HepG2 (cell line): Measurements from ENCODE around the gene ADSS1. TPM values are rescaled to one million over a fixed set of nuclear protein-coding genes. Genes with fewer than 3 reads are reported as not detected.

Experiments
- ATAC-seq: fragments of 200-7000 bp; cut with Tn5 transposase; 3 replicates; pipeline ENCODE4 v1.9.1; 2020; ENCODE audit warnings: mild to moderate bottlenecking, moderate library complexity
- BruUV-seq: library from RNA; stranded (reverse); fragments of 400-500 nt; replicated peaks from 2 replicates; lab custom pipeline; 2021; lab: Mats Ljungman, UMichigan
- CTCF ChIA-PET: fragments of 300-600 bp; formaldehyde crosslinking; extraction: SDS; loops from one replicate; lab custom pipeline; 2021; ENCODE audit warnings: low total read pairs, inconsistent platforms, low intra/inter-chr PET ratio; lab: Yijun Ruan, JAX
- POLR2A ChIA-PET: fragments of 350-600 bp; sonication (Branson Sonifier 250); formaldehyde crosslinking; loops from one replicate; lab custom pipeline; 2020; ENCODE audit warnings: antibody characterized with exemption, inconsistent platforms; lab: Yijun Ruan, JAX
- DNase-seq: peaks from one replicate; pipeline ENCODE4 v3.0.0-alpha.2; 2015; ENCODE audit warnings: low spot score
- FAIRE-seq: peaks from 3 replicates; lab custom pipeline; 2011; peaks lifted over from hg19 to GRCh38; lab: Jason Lieb, UNC
- H2AFZ ChIP-seq: one replicate; pipeline ENCODE4 v1.6.1; 2011; ENCODE audit warnings: low read length, inconsistent platforms
- H3K27ac ChIP-seq: fragments of 300-600 bp; 3 replicates; pipeline ENCODE4 v1.8.0; 2011; ENCODE audit warnings: mixed run types, mild to moderate bottlenecking, mixed read lengths, low read length, inconsistent platforms; ENCODE audit not compliant: insufficient read depth; ENCODE audit errors: extremely low read length
- H3K27me3 ChIP-seq, 2 experiments: fragments of 200-600 bp in 1 of 2; 2 replicates in 1 of 2; 3 replicates in 1 of 2; pipeline versions ENCODE4 v1.6.0 to v1.8.0; 2011; ENCODE audit warnings: low read length in 2 of 2, mild to moderate bottlenecking in 2 of 2, moderate library complexity in 2 of 2, inconsistent platforms in 1 of 2; ENCODE audit not compliant: insufficient read depth in 2 of 2, control insufficient read depth in 1 of 2
- H3K36me3 ChIP-seq, 2 experiments: fragments of 200-600 bp in 1 of 2; replicated peaks in 1 of 2; 2 replicates in 1 of 2; 3 replicates in 1 of 2; pipeline versions ENCODE4 v1.5.1 to v1.8.0; 2011; ENCODE audit warnings: low read length in 2 of 2, inconsistent platforms in 1 of 2; ENCODE audit not compliant: insufficient read depth in 2 of 2, control insufficient read depth in 1 of 2
- H3K4me1 ChIP-seq: 2 replicates; pipeline ENCODE4 v1.5.1; 2012; ENCODE audit warnings: low read length, inconsistent platforms; ENCODE audit not compliant: insufficient read depth
- H3K4me2 ChIP-seq: 2 replicates; pipeline ENCODE4 v1.6.0; 2011; ENCODE audit warnings: low read depth, low read length, inconsistent platforms
- H3K4me3 ChIP-seq, 3 experiments: fragments of 200-600 bp in 1 of 3; sonication (generic), shearing (Covaris generic) in 1 of 3; replicated peaks in 1 of 3; 2 replicates each; pipeline ENCODE4 v1.5.1; 2011 to 2016; ENCODE audit warnings: low read length in 3 of 3, inconsistent platforms in 2 of 3, low read depth in 2 of 3, mild to moderate bottlenecking in 2 of 3, control low read depth in 1 of 3, mixed read lengths in 1 of 3; ENCODE audit not compliant: insufficient read depth in 1 of 3
- H3K79me2 ChIP-seq: one replicate; pipeline ENCODE4 v1.6.1; 2011; ENCODE audit warnings: low read length, inconsistent platforms; ENCODE audit not compliant: insufficient read depth
- H3K9ac ChIP-seq: 2 replicates; pipeline ENCODE4 v1.6.0; 2011; ENCODE audit warnings: mild to moderate bottlenecking, low read depth, low read length, inconsistent platforms; ENCODE audit not compliant: insufficient read depth
- H3K9me3 ChIP-seq: 2 replicates; pipeline ENCODE4 v1.5.1; 2012; ENCODE audit warnings: mild to moderate bottlenecking, low read length
- H4K20me1 ChIP-seq: 2 replicates; pipeline ENCODE4 v1.6.0; 2011; ENCODE audit warnings: inconsistent platforms, mild to moderate bottlenecking, low read length, moderate library complexity; ENCODE audit not compliant: insufficient read depth
- HIC2 ChIP-seq: sonication (generic); formaldehyde crosslinking; IDR thresholded peaks from 2 replicates; pipeline ENCODE4 v1.9.0; 2022; ENCODE audit warnings: low read depth, missing genetic modification reagents
- MAX ChIP-seq: IDR thresholded peaks from 2 replicates; pipeline ENCODE4 v1.6.1; 2012; ENCODE audit warnings: inconsistent platforms
- NFAT5 ChIP-seq: sonication (generic); formaldehyde crosslinking; IDR thresholded peaks from 2 replicates; pipeline ENCODE4 v1.4.0; 2020; ENCODE audit warnings: missing genetic modification reagents
- NR2F6 ChIP-seq, 2 experiments: IDR thresholded peaks; 2 replicates each; pipeline ENCODE4 v1.6.1; 2016; ENCODE audit warnings: antibody characterized with exemption in 1 of 2, mild to moderate bottlenecking in 1 of 2
- RBM22 ChIP-seq: fragments of 200-400 bp; formaldehyde crosslinking; optimal IDR thresholded peaks from 2 replicates; pipeline ENCODE3; 2017; ENCODE audit warnings: mild to moderate bottlenecking, low read length, moderate library complexity
- TEAD3 ChIP-seq: optimal IDR thresholded peaks from 2 replicates; pipeline ENCODE3; 2016; ENCODE audit warnings: borderline replicate concordance
- ZC3H13 ChIP-seq: sonication (generic); formaldehyde crosslinking; IDR thresholded peaks from 2 replicates; pipeline ENCODE4 v1.8.1; 2023; ENCODE audit warnings: mild to moderate bottlenecking, missing genetic modification reagents, moderate library complexity
- ZMYM3 ChIP-seq: sonication (generic); formaldehyde crosslinking; IDR thresholded peaks from 2 replicates; pipeline ENCODE4 v1.5.1; 2020; ENCODE audit warnings: mild to moderate bottlenecking, missing genetic modification reagents
- ZNF232 ChIP-seq: sonication (generic); formaldehyde crosslinking; IDR thresholded peaks from 2 replicates; pipeline ENCODE4 v1.4.0; 2020; ENCODE audit warnings: missing genetic modification reagents, borderline replicate concordance
- ZNF333 ChIP-seq: sonication (generic); formaldehyde crosslinking; IDR thresholded peaks from 2 replicates; pipeline ENCODE4 v1.4.0; 2020; ENCODE audit warnings: mild to moderate bottlenecking, missing genetic modification reagents, borderline replicate concordance
- ZNF510 ChIP-seq: sonication (generic); formaldehyde crosslinking; IDR thresholded peaks from 2 replicates; pipeline ENCODE4 v1.4.0; 2020; ENCODE audit warnings: low read depth, mild to moderate bottlenecking, missing genetic modification reagents
- ZNF605 ChIP-seq: sonication (generic); formaldehyde crosslinking; IDR thresholded peaks from 2 replicates; pipeline ENCODE4 v1.8.0; 2022; ENCODE audit warnings: mild to moderate bottlenecking, missing genetic modification reagents
- ZNF772 ChIP-seq: sonication (generic); formaldehyde crosslinking; IDR thresholded peaks from 2 replicates; pipeline ENCODE4 v1.5.0; 2020; ENCODE audit warnings: mild to moderate bottlenecking, missing genetic modification reagents
- WGBS: methylation state at CpG from one replicate; pipeline ENCODE4 v1.1.6; 2017; ENCODE audit warnings: low lambda C conversion rate; 5-methylcytosine and 5-hydroxymethylcytosine counted together
- in situ Hi-C: cut with HindIII; loops from 2 replicates; pipeline ENCODE4 v1.10.0; 2017; ENCODE audit warnings: low pct_unique_long_range_greater_than_20kb; ENCODE audit not compliant: extremely low pct_ligation_motif_present
- intact Hi-C: fragments of 100-400 bp; cut with micrococcal nuclease; formaldehyde crosslinking; loops from one replicate; pipeline ENCODE4 v1.10.0; 2022; ENCODE audit not compliant: unreplicated experiment
- polyA plus RNA-seq, 8 experiments: library from polyadenylated mRNA; depleted of rRNA in 3 of 8; stranded (reverse) in 7 of 8; unstranded in 1 of 8; fragments of >200 nt; fragmentation: Illumina TruSeq in 4 of 8; extraction: Trizol in 4 of 8; gene quantifications; 2 replicates each; pipeline versions ENCODE4 v1.2.1 to v1.2.3, GENCODE V29; 2011 to 2016; ENCODE audit warnings: low read depth in 4 of 8, missing spikeins in 1 of 8, mixed read lengths in 1 of 8; ENCODE audit not compliant: insufficient read depth in 1 of 8
- total RNA-seq, 5 experiments: library from RNA; depleted of rRNA; stranded (reverse); fragments of >200 nt; fragmentation: Illumina TruSeq; extraction: Trizol; gene quantifications; 2 replicates each; pipeline ENCODE4 v1.2.3, GENCODE V29; 2016; ENCODE audit warnings: low read depth in 1 of 5

Gene ADSS1
- total and polyA plus RNA-seq, 2 of the 13 experiments (the other 11 are each of a cell fraction or from before 2014, with no cell fraction given), result 1.0 to 36.7 TPM

- H2AFZ ChIP-seq, result no peak overlapping the region
- 5% methylated on average over 13 of the region's 13 CpGs for WGBS
- FAIRE-seq (no peak), DNase-seq (no peak), ATAC-seq (no peak)
- peak overlapping the region; percentile 88 for H3K27ac ChIP-seq
- H3K4me1 ChIP-seq, result peaks cover 55% of the 10 kb centered on the region
- H3K9ac ChIP-seq, result peak overlapping the region; percentile 91
- H3K4me3 ChIP-seq, result peak overlapping the region; percentile 78 to 94 (median 80)
- intact Hi-C loops, result no loop called here
- H3K79me2 ChIP-seq, result peaks cover 43% of the 10 kb centered on the region
- CTCF ChIA-PET, result no interaction called here
- no TSS peak for BruUV-seq
- peaks cover 13 to 31% of the 10 kb centered on the region in 2 experiments for H3K36me3 ChIP-seq
- in situ Hi-C loops, result no loop called here
- H3K9me3 ChIP-seq, result no peaks in the 10 kb centered on the region
- H3K27me3 ChIP-seq, result no peaks in the 10 kb centered on the region
- H3K4me2 ChIP-seq, result peak overlapping the region; percentile 94
- peaks cover 30% of the 10 kb centered on the region for H4K20me1 ChIP-seq
- POLR2A ChIA-PET, result interaction anchor here (2.3 to 3.5 kb wide), 4 partner anchors 12 to 89 kb away, joined by 13 to 72 read pairs (median 24); no protein-coding TSS in a partner anchor
- 0 out of 2 replicates have a peak, but pooled peaks have one; percentile 54 for TF ChIP-seq ZNF232 (CRISPR knock-in tag)
- peak; percentile 84 for TF ChIP-seq RBM22
- peak; percentile 72 for TF ChIP-seq MAX
- peak; percentile 47; the same call in 1 of the 2 replicates for TF ChIP-seq HIC2 (CRISPR knock-in tag)
- peak; percentile 83 for TF ChIP-seq ZC3H13 (CRISPR knock-in tag)
- no peak for TF ChIP-seq NFAT5 (CRISPR knock-in tag)
- TF ChIP-seq ZNF510 (CRISPR knock-in tag), result no peak
- 0 out of 2 replicates have a peak, but pooled peaks have one; percentile 34 for TF ChIP-seq ZNF333 (CRISPR knock-in tag)
- TF ChIP-seq ZNF605, result peak; percentile 48
- peak; percentile 79 for TF ChIP-seq TEAD3 (CRISPR knock-in tag)
- no peak for TF ChIP-seq ZMYM3
- TF ChIP-seq NR2F6 (IDR thresholded peaks at IDR 0.05), result peak; percentile 37; the same call in 1 of the 2 replicates
- peak; percentile 55; the same call in 1 of the 2 replicates for TF ChIP-seq NR2F6 (CRISPR knock-in tag; IDR thresholded peaks at IDR 0.05)
- 0 out of 2 replicates have a peak, but pooled peaks have one; percentile 16 for TF ChIP-seq ZNF772 (CRISPR knock-in tag)
Observed at GRCh38 chr14:104754213-104754851, 30.3 kb downstream of the ADSS1 start.
